Measurements from ENCODE around the gene CARNS1.

CARNS1 gene

GRCh38 chr11:67384851-67385366, 30.6 kb upstream of the CARNS1 start:
- no peak for DNase-seq (ENCODE audit: low read depth)
- no peak for TF ChIP-seq CTCF (IDR thresholded peaks at IDR 0.05; ENCODE audit: control insufficient read depth, insufficient read depth, low read depth, low read length, missing control alignments)
- H3K4me3 ChIP-seq (ENCODE audit: control insufficient read depth, low read depth, low read length), result no peak overlapping the region

- no peak for TF ChIP-seq CTCF (IDR thresholded peaks at IDR 0.05; ENCODE audit: control insufficient read depth, insufficient read depth, low read depth, low read length, missing control alignments)
- H3K4me3 ChIP-seq (ENCODE audit: control insufficient read depth, low read depth, low read length), result no peak overlapping the region
- no peak for DNase-seq (ENCODE audit: low read depth)
Observed at GRCh38 chr11:67387069-67387468, 28.4 kb upstream of the CARNS1 start.

GRCh38 chr11:67387518-67387917, 28.0 kb upstream of the CARNS1 start:
- DNase-seq (ENCODE audit: low read depth), result no peak
- TF ChIP-seq CTCF (IDR thresholded peaks at IDR 0.05; ENCODE audit: control insufficient read depth, insufficient read depth, low read depth, low read length, missing control alignments), result no peak
- no peak overlapping the region for H3K4me3 ChIP-seq (ENCODE audit: control insufficient read depth, low read depth, low read length)

- H3K4me3 ChIP-seq (ENCODE audit: control insufficient read depth, low read depth, low read length), result no peak overlapping the region
- DNase-seq (ENCODE audit: low read depth), result no peak
- TF ChIP-seq CTCF (IDR thresholded peaks at IDR 0.05; ENCODE audit: control insufficient read depth, insufficient read depth, low read depth, low read length, missing control alignments), result peak; percentile 66
Observed at GRCh38 chr11:67389477-67389876, 26.0 kb upstream of the CARNS1 start.

- DNase-seq (ENCODE audit: low read depth), result no peak
- no peak for TF ChIP-seq CTCF (IDR thresholded peaks at IDR 0.05; ENCODE audit: control insufficient read depth, insufficient read depth, low read depth, low read length, missing control alignments)
Observed at GRCh38 chr11:67390947-67391303, 24.6 kb upstream of the CARNS1 start.

GRCh38 chr11:67391304-67392182, 23.9 kb upstream of the CARNS1 start, which contains the start of gene RAD9A:
Gene RAD9A, plus strand, starts transcription at chr11:67391986. Its CDS starts 59 bp downstream, at chr11:67392045.
- no peak for TF ChIP-seq CTCF (IDR thresholded peaks at IDR 0.05; ENCODE audit: control insufficient read depth, insufficient read depth, low read depth, low read length, missing control alignments)
- H3K4me3 ChIP-seq (ENCODE audit: control insufficient read depth, low read depth, low read length), result peak within 1 kb of the TSS; percentile 94
- peak; percentile 47 for DNase-seq (ENCODE audit: low read depth)

More at GRCh38 chr11:67390947-67391303, 24.6 kb upstream of the CARNS1 start:
- peak overlapping the region; percentile 94 for H3K4me3 ChIP-seq (ENCODE audit: control insufficient read depth, low read depth, low read length)

All from AG09309 (cell line).